HG03103 (cell line): Measurements from ENCODE around the gene RERG.
"Not testable (repeated sequence)": the region's sequence is repeated elsewhere in the genome, so short reads cannot be mapped to it uniquely, and the experiment has no call there.

Experiments used
- ATAC-seq: cut with Tn5 transposase; IDR thresholded peaks from one replicate; pipeline ENCODE4 v1.9.1; 2021; ENCODE audit warnings: low read depth; ENCODE audit not compliant: unreplicated experiment

Gene RERG

GRCh38 chr12:15220915-15221885, at the start of gene RERG:
Gene RERG (minus strand): TSS chr12:15221417. CDS start chr12:15217489, 3,928 bp downstream.
- peak; percentile 96 for ATAC-seq

- no peak for ATAC-seq
These were observed 49.4 kb upstream of the RERG start for GRCh38 chr12:15270591-15270990.

GRCh38 chr12:15268927-15269552, 47.8 kb upstream of the RERG start:
- ATAC-seq, result peak; percentile 89

GRCh38 chr12:15268309-15268708, 47.1 kb upstream of the RERG start:
- no peak for ATAC-seq

- no peak for ATAC-seq
These were observed 44.7 kb upstream of the RERG start for GRCh38 chr12:15265875-15266274.

- ATAC-seq, result no peak
These were observed 35.5 kb upstream of the RERG start for GRCh38 chr12:15256761-15257160.

GRCh38 chr12:15253990-15254389, 32.8 kb upstream of the RERG start:
- no peak for ATAC-seq

- ATAC-seq, result no peak
These were observed 23.7 kb upstream of the RERG start for GRCh38 chr12:15244926-15245325.

GRCh38 chr12:15244341-15244740, 23.1 kb upstream of the RERG start:
- ATAC-seq, result no peak

GRCh38 chr12:15243102-15243501, 21.9 kb upstream of the RERG start:
- ATAC-seq, result no peak

GRCh38 chr12:15240898-15241297, 19.7 kb upstream of the RERG start:
- no peak for ATAC-seq

- ATAC-seq, result no peak
These were observed 13.3 kb upstream of the RERG start for GRCh38 chr12:15234508-15234907.

- no peak for ATAC-seq
These were observed 12.8 kb upstream of the RERG start for GRCh38 chr12:15234011-15234410.

- no peak for ATAC-seq
These were observed 11.7 kb upstream of the RERG start for GRCh38 chr12:15232959-15233358.

GRCh38 chr12:15231493-15231892, 10.3 kb upstream of the RERG start:
- no peak for ATAC-seq

GRCh38 chr12:15230751-15231150, 9.5 kb upstream of the RERG start:
- ATAC-seq, result no peak

GRCh38 chr12:15230137-15230536, 8.9 kb upstream of the RERG start:
- ATAC-seq, result no peak

- ATAC-seq, result no peak
These were observed 5.9 kb upstream of the RERG start for GRCh38 chr12:15227004-15227679.

GRCh38 chr12:15225863-15226218, 4.6 kb upstream of the RERG start:
- ATAC-seq, result not testable (repeated sequence)

GRCh38 chr12:15225136-15225862, 4.1 kb upstream of the RERG start:
- ATAC-seq, result no peak

- ATAC-seq, result no peak
These were observed 1.0 kb upstream of the RERG start for GRCh38 chr12:15222219-15222618.
